Osteocyte (in vitro differentiated cells): ENCODE data around the gene LRP1B. TPM values are rescaled to one million over a fixed set of nuclear protein-coding genes. Genes with fewer than 3 reads are reported as not detected.

Experiments used
- DNase-seq: peaks from one replicate; pipeline ENCODE4 v3.0.0; 2021; ENCODE audit warnings: mixed read lengths; ENCODE audit not compliant: unreplicated experiment; ENCODE audit errors: extremely low spot score
- H3K27ac Mint-ChIP-seq: one replicate; pipeline ENCODE4 v1.8.0; 2021; ENCODE audit warnings: mild to moderate bottlenecking, mixed read lengths; ENCODE audit not compliant: unreplicated experiment
- H3K27me3 Mint-ChIP-seq: one replicate; pipeline ENCODE4 v1.8.0; 2021; ENCODE audit warnings: mixed read lengths; ENCODE audit not compliant: unreplicated experiment
- H3K36me3 Mint-ChIP-seq: one replicate; pipeline ENCODE4 v1.8.0; 2021; ENCODE audit warnings: mixed read lengths; ENCODE audit not compliant: unreplicated experiment
- H3K4me1 Mint-ChIP-seq: one replicate; pipeline ENCODE4 v1.8.0; 2021; ENCODE audit warnings: mixed read lengths; ENCODE audit not compliant: unreplicated experiment
- H3K4me3 Mint-ChIP-seq: one replicate; pipeline ENCODE4 v1.8.0; 2021; ENCODE audit warnings: mild to moderate bottlenecking, moderate library complexity, mixed read lengths; ENCODE audit not compliant: unreplicated experiment
- H3K9me3 Mint-ChIP-seq: one replicate; pipeline ENCODE4 v1.8.0; 2021; ENCODE audit warnings: mixed read lengths; ENCODE audit not compliant: unreplicated experiment
- CTCF ChIP-seq: fragments of 200-600 bp; sonication (generic); IDR thresholded peaks from 2 replicates; pipeline ENCODE4 v1.5.0; 2021; ENCODE audit warnings: antibody characterized with exemption, mild to moderate bottlenecking, moderate library complexity
- total RNA-seq: library from RNA; stranded (reverse); gene quantifications from 2 replicates; pipeline ENCODE4 v1.2.1, GENCODE V29; 2021

Gene LRP1B
- total RNA-seq, 1 donor from 2014 or later = 3.6 TPM

- Mint-ChIP-seq H3K27me3 (no peaks in the 10 kb centered on the region), H3K36me3 (no peaks in the 10 kb centered on the region), H3K27ac (no peak overlapping the region), H3K4me1 (peaks cover 3% of the 10 kb centered on the region), H3K4me3 (no peak overlapping the region), H3K9me3 (no peaks in the 10 kb centered on the region)
- DNase-seq = no peak
- no peak for TF ChIP-seq CTCF
Measured at GRCh38 chr2:141364821-141365220, 766.0 kb downstream of the LRP1B start.

- Mint-ChIP-seq H3K36me3 (no peaks in the 10 kb centered on the region), H3K4me3 (no peak overlapping the region), H3K4me1 (peaks cover 3% of the 10 kb centered on the region), H3K27ac (no peak overlapping the region), H3K9me3 (no peaks in the 10 kb centered on the region), H3K27me3 (no peaks in the 10 kb centered on the region)
- DNase-seq = no peak
- TF ChIP-seq CTCF = no peak
Measured at GRCh38 chr2:141362311-141362710, 768.5 kb downstream of the LRP1B start.

GRCh38 chr2:141348481-141348880 is 782.3 kb downstream of the LRP1B start:
- no peaks in the 10 kb centered on the region for H3K27me3 Mint-ChIP-seq
- no peak for TF ChIP-seq CTCF
- no peak overlapping the region for H3K4me3 Mint-ChIP-seq
- H3K27ac Mint-ChIP-seq = no peak overlapping the region
- H3K36me3 Mint-ChIP-seq = peaks cover 3% of the 10 kb centered on the region
- no peak for DNase-seq
- H3K9me3 Mint-ChIP-seq = peaks cover 28% of the 10 kb centered on the region
- peaks cover 5% of the 10 kb centered on the region for H3K4me1 Mint-ChIP-seq

GRCh38 chr2:141341444-141341843 is 789.4 kb downstream of the LRP1B start:
- H3K27ac Mint-ChIP-seq = peak overlapping the region; percentile 67
- H3K4me3 Mint-ChIP-seq = no peak overlapping the region
- H3K27me3 Mint-ChIP-seq = no peaks in the 10 kb centered on the region
- H3K36me3 Mint-ChIP-seq = peaks cover 2% of the 10 kb centered on the region
- peaks cover 17% of the 10 kb centered on the region for H3K4me1 Mint-ChIP-seq
- TF ChIP-seq CTCF = no peak
- DNase-seq = no peak
- peaks cover 3% of the 10 kb centered on the region for H3K9me3 Mint-ChIP-seq

- TF ChIP-seq CTCF = no peak
- no peak overlapping the region for H3K4me3 Mint-ChIP-seq
- DNase-seq = no peak
- H3K4me1 Mint-ChIP-seq = peaks cover 30% of the 10 kb centered on the region
- H3K36me3 Mint-ChIP-seq = no peaks in the 10 kb centered on the region
- H3K27ac Mint-ChIP-seq = peak overlapping the region; percentile 77
- no peaks in the 10 kb centered on the region for H3K9me3 Mint-ChIP-seq
- no peaks in the 10 kb centered on the region for H3K27me3 Mint-ChIP-seq
Measured at GRCh38 chr2:141331127-141331526, 799.7 kb downstream of the LRP1B start.
